ENCODE results near the gene PODN.
A peak's percentile ranks its signal among the peaks of the same experiment; 100 is the strongest.

The PODN gene, protein sequence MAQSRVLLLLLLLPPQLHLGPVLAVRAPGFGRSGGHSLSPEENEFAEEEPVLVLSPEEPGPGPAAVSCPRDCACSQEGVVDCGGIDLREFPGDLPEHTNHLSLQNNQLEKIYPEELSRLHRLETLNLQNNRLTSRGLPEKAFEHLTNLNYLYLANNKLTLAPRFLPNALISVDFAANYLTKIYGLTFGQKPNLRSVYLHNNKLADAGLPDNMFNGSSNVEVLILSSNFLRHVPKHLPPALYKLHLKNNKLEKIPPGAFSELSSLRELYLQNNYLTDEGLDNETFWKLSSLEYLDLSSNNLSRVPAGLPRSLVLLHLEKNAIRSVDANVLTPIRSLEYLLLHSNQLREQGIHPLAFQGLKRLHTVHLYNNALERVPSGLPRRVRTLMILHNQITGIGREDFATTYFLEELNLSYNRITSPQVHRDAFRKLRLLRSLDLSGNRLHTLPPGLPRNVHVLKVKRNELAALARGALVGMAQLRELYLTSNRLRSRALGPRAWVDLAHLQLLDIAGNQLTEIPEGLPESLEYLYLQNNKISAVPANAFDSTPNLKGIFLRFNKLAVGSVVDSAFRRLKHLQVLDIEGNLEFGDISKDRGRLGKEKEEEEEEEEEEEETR

DNA sequence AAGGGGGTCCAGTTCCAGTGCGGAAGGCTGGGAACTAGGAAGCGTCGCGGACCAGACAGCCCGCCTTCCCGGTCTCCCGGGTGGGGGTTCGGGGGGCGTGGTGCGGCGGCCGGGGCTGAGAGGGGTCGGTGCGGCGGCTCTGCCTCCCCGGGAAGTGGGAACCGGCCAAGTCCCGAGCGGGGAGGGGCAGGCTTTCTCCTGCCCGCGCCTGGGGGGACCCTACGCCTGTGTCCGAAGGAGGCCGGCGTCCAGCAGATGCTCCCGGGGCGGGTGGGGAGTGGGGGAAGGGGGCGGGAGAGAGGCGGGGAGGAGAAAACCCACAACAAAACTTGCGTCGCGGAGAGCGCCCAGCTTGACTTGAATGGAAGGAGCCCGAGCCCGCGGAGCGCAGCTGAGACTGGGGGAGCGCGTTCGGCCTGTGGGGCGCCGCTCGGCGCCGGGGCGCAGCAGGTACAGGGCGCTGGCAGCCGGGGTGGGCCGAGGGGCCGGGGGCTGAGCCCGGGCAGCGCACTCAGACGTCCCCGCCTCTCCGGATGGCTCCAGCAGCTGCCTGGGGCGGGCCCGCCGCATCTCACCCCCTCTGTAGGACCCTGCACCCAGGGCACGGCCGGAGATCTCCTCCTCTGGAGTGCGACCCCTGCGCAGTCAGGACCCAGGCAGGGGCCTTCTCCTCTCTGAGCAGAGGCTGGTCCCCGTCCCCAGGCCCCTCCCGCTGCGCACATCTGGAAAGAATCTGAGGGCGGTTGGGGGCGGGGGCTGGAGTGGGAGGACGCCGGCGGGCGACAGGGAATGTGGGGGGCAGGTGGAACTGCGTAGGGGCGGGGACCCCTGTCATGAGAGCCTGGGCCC, at the start of gene PODN:
TSS of gene PODN (plus strand) at position 355 of the 849 bp plus-strand sequence. CDS start 7,643 bp downstream, outside the sequence.
- no peak for DNase-seq

DNA sequence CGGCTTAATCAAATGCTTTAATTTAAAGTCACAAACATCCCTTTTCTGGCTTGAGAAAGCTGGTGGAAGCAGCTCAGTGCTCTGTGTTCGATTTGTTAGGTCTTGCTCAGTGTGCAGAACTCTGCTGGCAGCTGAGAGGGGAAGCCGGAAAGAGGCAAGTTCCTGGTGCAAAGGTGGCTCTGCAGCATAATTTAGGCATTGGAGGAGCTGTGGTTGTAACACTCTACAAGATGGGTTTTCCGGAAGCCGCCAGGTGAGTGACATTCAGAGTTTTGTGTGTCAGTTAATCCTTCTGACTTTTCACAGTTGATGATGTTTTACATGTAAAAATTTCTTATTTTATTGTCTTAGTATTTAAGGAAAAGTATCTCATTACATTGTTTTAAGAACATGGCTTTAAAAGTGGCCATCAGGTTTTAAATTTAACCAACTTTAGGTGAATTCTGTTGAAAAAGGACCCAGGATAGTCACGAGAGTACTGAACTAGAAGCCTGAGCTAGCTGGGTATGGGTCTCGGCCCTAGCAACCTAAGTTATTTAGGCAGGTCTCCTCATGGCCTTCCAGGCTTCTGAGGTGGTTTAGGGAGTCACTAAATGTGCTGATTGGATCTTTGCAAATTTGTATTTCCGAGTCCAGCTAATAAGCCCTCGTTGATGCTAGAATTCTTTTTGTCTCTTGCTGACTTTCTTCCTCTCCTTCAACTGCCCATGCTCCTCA, 47.1 kb upstream of the PODN start:
- DNase-seq = peak; percentile 83

DNA sequence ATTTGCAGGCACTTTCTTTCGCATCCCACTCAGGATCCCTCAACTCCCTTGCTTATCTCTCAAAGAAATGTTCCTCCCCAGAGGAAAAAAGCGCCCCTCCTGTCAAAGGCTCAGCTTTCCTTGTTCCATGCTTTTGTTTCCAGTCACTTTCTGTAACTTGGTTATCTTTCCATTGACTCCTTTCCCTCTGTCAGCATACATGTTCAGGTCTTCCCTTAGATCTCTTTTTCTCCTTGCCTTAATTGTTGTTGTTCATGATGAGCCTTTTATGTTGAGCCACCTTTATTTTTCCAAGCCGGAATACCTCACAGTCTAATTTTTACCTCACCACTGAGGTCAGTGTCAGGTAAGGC, 46.5 kb upstream of the PODN start:
- no peak for DNase-seq

DNA sequence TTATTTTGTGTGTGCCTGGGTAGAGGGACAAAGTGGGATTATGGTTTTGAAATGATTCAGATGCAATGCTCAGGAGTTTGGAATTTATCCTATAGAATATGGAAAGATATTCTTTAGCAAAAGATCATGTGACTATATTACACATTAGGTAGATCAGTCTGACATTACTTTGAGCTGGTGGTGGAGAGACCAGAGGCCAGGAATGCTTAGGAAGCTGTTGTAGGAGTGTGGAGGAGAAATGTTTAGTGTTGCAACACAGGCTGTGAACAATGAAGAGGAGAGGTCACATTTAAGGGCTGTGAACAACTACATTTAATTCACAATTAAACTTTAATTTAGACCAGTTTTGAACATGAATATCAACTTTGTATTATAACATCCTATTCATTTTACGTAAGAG, 45.3 kb upstream of the PODN start:
- no peak for DNase-seq

DNA sequence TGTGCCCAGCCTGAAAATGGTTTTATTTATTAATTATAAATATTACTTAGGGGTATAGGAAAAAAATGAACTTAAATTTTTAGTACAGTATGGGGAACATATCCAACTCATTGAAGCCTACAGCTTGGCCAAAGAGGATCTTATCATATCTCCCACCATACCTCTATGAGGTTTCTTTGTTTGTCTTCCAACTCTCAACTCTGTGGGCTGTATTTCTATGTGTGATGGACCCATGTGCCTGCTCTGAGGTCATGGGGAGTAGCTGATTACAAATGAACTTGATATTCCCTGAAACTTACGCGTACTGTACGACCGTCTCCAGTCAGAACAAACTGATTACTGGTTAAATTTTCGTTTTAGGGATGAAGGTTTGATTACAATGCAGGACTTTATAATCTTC, 41.4 kb upstream of the PODN start:
- no peak for DNase-seq

DNA sequence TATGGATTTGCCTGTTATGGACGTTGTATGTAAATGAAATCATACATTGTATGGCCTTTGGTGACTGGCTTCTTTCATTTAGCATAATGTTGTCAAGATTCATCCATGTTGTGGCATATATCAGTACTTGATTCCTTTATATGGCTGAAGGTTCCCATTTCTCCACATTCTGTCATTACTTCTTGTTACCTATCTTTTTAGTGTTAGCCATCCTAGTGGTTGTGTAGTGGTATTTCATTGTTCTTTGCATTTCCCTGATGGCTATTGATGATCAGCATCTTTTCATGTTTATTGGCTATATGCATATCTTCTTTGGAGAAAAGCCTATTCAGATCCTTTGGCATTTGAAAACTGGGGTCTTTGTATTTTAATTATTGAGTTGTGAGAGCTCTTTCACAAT, 39.8 kb upstream of the PODN start:
- no peak for DNase-seq

DNA sequence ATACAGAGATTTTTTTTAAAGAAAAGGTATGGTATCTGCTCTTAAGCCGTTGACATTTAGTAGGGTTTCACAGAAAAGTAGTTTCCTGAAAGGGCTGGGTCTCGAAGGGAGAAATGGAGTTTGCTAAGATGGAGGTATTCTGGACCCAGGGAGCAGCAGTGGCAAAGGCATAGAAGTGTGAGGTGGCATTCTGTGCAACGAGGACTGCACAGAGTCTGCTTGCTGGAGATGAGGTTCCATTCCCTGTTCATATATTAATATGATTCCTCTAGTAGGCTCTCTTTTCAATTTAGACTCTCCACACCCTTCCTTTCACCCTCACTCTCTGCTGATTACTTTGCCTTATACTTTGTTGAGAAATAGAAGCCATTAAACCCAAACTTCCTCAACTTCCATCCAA, 38.5 kb upstream of the PODN start:
- no peak for DNase-seq

DNA sequence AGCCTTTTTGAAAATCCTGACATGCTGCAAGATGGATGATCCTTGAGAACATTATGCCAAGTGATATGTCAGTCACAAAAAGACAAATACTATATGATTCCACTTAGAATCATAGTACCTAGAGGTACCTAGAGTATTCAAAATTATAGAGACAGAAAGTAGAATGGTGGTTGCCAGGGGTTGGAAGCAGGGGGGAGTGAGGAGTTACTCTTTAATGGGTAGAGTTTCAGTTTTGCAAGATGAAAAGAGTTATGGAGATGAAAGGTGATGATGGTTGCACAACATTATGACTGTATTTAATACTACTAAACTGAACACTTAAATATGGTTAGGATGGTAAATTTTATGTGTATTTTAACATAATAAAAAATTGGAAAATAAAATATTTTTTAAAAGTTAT, 37.9 kb upstream of the PODN start:
- DNase-seq = no peak

DNA sequence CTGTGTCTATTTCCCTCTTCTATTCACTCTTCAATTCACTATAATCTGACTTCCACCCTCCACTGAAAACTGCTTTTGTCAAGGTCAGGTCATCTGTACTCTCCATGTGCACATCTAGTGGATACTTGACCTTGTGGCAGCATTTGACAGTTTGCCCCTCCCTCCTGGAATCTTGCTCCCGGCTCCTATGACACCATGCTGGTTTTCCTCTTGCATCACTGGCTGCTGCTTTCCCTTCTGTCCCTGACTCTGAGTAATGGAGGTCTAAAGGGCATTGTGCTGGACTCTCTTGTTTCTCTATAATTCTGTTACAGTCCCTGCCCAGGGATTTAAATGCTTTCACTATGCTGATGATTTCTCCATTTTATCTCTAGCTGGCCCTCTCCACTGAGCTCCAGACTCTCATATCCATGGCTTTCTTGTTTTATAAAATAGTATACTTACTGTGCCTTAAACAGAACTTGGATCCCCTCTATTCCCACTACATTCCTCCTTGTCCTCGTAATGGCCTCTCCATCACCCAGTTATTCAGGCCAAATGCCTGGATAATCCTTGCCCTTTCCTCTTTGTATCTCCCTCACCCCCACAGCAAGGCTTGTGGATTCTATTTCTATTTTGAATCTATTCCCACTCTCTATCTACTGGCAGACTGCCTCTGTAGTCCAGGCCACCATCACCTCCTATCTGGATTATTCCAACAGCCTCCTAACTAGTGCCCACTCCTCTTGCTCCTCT, 36.8 kb upstream of the PODN start:
- no peak for DNase-seq

DNA sequence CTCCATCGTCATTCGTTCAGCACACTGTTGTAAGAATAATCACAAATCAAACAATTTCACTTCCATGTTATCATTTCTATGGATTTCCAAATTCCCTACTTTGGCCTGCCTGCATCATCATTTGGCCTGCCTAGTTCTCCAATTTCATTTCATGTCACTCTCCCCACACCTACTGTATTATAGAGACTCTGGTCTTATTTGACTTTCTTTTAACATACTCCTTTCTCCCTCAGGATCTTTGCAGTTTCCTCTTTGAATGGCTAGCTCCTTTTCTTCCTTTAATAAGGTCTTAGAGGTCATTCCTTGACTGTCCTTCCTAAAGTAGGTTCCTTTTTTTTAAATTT, 36.3 kb upstream of the PODN start:
- DNase-seq = no peak

DNA sequence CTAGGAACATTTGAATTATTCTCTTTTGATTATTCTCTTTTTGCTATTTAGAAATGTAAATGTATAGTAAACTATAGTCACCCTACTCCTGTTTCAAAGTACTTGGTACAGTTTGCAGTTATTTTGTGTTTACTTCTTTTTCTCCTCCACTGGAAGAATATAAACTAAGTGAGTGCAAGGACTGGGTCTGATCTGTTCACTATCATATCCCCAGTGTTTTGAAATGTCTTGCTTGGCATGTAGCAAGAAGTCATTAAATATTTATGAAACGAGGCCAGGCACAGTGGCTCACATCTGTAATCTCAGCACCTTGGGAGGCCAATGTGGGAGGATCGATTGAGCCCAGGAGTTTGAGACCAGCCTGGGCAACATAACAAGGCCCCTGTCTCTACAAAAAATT, 35.8 kb upstream of the PODN start:
- DNase-seq = no peak

DNA sequence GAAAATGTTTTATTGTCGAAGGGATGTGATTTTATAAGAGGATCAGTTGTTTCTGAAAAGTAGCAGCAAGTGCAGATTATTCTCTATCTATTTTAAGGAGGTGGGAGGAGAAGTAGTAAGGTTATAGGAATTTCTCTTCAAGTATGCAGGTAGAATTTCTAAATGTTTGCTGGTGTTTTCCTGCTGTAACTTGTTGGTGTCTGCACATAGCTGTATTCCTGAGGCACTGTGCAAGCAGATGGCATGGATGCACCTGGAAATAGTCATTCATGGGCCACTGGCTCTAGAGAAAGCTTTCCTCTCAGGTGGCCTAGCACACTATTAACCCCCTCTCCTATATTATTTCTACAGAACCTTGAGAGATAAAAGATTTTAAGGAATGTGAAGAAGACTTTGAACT, 30.3 kb upstream of the PODN start:
- DNase-seq = no peak

DNA sequence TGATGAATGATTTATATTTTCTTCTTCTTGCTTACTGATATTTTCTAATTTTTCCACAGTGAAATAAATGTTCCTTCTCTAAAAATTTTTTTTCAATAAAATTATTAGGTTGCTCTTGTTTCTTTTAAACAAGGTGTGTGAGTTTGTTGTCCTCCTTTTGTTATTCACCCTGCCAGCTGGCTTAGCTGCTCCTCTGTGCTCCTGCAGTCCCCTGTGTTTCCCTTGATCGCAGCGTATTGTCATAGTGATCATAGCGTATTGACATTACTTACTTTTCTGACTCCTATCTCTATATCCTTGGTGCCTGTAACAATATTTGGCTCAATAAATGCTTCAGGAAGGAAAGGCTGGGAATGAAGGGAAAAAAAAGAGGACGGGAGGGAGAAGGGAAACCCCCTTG, 24.9 kb upstream of the PODN start:
- DNase-seq = no peak

DNA sequence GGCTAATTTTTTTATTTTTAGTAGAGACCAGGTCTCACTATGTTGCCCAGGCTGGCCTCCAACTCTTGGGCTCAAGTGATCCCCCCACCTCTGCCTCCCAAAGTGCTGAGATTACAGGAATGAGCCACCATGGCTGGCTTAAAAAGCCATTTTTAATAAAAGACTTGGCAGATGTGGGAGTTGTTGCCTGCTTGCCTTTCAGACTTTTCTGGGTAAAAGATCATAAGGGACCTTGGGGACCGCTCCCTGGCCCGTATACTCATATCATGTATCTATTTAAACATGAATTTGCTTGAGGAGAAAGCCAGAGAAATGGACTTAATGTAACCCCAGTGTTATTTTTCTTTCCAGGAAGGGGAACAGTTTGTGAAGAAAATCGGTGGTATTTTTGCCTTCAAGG, 23.4 kb upstream of the PODN start:
- no peak for DNase-seq

DNA sequence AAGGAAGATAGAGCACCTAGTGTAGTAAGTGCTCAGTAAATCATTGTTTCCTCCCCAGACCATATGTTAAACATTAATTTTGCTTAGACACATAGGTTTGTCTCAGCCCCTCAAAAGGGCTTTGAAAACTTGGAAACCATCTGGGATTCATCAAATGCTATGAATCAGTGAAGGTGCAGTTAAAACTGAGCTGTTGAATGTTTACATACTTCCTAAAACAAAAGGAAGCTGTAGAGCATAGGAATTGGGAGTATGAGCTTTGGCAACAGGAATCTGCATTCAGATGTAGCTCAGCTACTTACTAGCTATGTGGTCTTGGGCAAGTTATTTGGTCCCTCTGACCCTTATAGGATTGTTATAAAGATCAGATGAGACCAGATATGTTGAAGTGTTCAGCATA, 18.7 kb upstream of the PODN start:
- no peak for DNase-seq

DNA sequence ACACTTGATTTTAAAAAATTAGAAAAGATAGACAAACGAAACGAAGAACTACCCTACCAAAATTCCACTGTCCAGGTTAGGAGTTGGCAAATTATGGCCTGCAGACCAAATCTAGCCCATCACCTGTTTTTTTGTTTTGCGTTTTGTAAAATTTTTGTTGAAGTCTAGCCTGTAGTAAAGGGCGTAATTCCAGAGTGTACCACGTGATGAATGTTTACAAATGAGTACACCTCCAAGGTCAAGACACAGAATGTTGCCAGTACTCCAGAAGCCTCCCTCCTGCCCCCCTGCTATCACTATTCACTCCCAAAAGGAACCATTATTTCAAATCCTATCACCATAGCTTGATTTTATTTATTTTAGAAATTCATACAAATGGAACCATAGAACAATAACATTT, 17.1 kb upstream of the PODN start:
- no peak for DNase-seq

DNA sequence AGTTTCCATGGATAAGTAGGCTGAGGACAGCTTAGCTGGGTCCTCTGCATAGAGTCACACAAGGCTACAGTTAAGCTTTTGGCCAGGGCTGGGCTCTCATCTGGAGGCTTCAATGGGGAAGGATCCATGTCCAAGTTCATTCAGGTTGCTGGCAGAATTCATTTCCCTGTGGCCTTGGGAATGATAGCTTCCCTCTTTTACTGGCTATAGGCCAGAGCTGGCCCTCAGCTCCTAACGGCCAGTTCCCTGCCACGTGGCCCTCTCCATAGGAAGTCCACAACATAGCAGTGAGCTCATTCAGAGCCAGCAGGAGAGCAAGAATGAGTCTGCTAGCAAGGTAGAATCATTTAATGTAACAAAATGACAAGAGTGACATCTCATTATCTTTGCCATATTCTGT, 15.1 kb upstream of the PODN start:
- no peak for DNase-seq

DNA sequence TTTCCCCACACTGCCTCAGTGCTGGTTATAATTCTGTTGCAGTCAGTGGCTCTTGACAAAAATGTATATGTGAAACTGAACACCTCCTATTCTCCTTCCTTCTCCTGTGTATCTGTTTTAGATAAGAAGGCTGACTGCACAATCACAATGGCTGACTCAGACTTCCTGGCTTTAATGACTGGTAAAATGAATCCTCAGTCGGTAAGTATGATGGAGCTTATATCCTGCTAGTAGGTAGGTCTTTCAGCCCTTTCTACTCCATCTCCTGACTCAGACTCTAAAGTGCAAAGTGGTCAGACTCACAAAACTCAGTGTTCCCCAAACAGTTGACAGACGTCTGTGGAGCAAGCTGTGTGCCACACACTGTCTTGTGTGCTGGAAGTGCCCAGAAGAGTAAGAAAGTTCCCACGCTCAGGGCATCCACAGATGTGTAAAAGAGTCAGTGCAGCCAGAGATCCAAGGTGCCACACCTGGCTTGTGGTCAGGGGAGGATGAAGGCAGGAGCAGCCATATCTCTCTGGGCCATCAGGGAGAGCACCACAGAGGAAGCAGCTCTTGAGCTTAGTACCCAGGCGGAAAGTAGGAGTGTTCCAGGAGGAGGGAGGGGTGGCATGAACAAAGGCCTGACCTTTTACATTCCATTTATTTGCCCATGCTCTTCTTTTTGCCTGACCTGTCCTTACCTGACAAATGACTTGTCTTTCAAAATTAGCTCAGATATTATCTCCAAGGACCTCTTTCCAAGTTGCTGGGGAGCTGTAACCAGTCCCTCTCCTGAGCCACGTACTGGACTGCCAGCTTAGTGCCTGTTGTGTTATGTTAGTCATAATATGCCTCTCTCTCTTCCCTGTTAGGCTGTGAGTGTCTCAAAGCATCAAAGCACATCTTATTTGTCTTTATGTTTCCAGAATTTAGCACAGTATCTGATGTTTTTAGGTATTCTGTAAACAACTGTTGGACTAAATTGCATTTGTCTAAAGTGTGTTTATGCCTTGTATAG, 14.0 kb upstream of the PODN start:
- DNase-seq = no peak

DNA sequence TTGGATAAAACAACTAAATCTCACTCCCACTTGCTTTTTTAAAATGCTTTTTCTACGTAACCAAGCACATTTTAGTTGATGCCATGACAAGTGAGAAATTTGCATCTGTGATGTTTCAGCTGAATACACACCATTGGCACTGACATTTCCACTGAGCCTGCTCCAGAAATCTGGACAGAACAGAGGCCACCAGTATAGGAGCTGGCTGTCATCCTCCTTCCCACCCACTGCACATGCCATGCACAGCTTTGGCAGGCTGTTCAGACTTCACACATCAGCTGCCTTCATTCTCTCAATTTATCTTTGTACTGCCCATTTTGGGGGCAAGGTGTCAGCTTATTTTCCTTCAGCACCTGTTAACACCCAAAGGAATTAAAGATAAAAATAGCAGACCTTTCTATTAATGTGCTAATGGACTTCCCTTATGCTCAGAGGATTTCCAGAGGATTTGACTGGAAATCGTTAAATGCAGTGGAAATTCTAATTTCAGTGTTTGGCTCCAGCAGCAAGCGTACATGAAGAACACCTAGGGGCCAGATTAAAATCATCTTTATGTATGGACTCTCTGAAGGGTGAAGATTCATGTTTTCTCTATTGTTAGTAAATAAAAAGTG, 12.9 kb upstream of the PODN start:
- no peak for DNase-seq

DNA sequence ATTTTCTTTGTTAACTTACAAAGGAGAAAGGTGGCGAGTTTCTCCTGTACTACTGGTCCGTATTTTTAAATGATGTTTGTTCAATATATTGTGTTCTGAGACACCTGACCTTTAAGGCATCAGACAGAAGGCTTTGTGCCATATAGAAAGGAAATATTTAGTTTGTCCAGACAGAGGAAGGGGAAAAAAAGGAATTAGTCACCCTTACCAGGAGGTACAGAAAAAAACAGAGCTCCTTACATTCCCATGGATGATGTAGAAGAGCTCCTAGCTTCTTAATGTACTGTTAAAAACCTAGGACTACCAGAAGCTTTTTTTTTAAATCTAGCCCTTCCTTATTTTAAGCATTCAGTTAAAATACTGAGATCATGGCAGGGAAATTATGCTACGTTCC, 12.4 kb upstream of the PODN start:
- DNase-seq = no peak

DNA sequence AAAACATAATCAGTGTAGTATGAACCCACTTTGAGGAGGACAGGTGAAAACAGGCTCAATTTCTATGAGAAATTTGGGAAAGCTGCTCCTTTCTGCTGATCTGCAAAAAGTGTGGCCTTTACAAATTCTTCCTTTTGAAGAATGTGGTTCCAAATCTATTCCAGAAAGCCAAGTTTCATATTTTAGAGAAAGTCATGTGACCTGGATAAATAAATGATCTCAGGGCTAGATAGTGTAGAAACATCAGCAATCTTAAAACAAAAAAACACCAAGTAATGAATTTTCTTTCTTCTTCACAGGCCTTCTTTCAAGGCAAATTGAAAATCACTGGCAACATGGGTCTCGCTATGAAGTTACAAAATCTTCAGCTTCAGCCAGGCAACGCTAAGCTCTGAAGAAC, 11.7 kb upstream of the PODN start:
- DNase-seq = no peak

All from NCI-H510A (cell line).